Lower lobe of right lung (tissue), 2 donors: ENCODE measurements around the gene GRK4. TPM values are rescaled to one million over a fixed set of nuclear protein-coding genes. Genes with fewer than 3 reads are reported as not detected.

ENCODE experiments used
- ATAC-seq, 2 donors: fragments of 200-7000 bp; cut with Tn5 transposase; one replicate each; pipeline ENCODE4 v1.9.1; 2020 to 2022; ENCODE audit warnings: mild to moderate bottlenecking in 2 of 2, moderate library complexity in 2 of 2
- DNase-seq: peaks from one replicate; pipeline ENCODE4 v3.0.0-alpha.2; 2020
- H3K27ac ChIP-seq: fragments of 200-600 bp; one replicate; pipeline ENCODE4 v1.8.0; 2022
- H3K27me3 ChIP-seq: fragments of 200-600 bp; one replicate; pipeline ENCODE4 v1.8.0; 2022; ENCODE audit warnings: low read depth
- H3K36me3 ChIP-seq: fragments of 200-600 bp; one replicate; pipeline ENCODE4 v1.8.0; 2022; ENCODE audit warnings: mild to moderate bottlenecking
- H3K4me1 ChIP-seq: fragments of 200-600 bp; one replicate; pipeline ENCODE4 v1.8.0; 2022
- H3K4me3 ChIP-seq: fragments of 200-600 bp; one replicate; pipeline ENCODE4 v1.8.0; 2022; ENCODE audit warnings: mild to moderate bottlenecking
- H3K9me3 ChIP-seq: fragments of 200-600 bp; one replicate; pipeline ENCODE4 v1.8.0; 2022
- CTCF ChIP-seq: fragments of 200-600 bp; IDR thresholded peaks from one replicate; pipeline ENCODE4 v1.8.0; 2022; ENCODE audit warnings: antibody characterized with exemption, mild to moderate bottlenecking
- intact Hi-C: fragments of 100-400 bp; cut with DNase I; formaldehyde crosslinking; loops from one replicate; pipeline ENCODE4 v1.11.0; 2022
- total RNA-seq: library from RNA; stranded (reverse); fragmentation: NEBNext Ultra II Directional; extraction: Animal tissue kit (Norgen Biotek cat#: 25700); gene quantifications from one replicate; pipeline ENCODE4 v1.2.1, GENCODE V29; 2021
- donor health status: DM: no; HTN: yes; CAD: no; lungs with severe emphysema.

GRK4 gene
- total RNA-seq, 1 donor from 2014 or later: 7.1 TPM

GRCh38 chr4:2932951-2933565 lies 30.3 kb upstream of the GRK4 start:
- H3K27ac ChIP-seq: peak overlapping the region; percentile 97

GRCh38 chr4:2933566-2934076 lies 29.8 kb upstream of the GRK4 start:
- Histone ChIP-seq H3K36me3 (peaks cover 50% of the 10 kb centered on the region), H3K27me3 (no peaks in the 10 kb centered on the region), H3K4me3 (peak overlapping the region; percentile 97), H3K27ac (peak overlapping the region; percentile 97), H3K9me3 (no peaks in the 10 kb centered on the region), H3K4me1 (peaks cover 74% of the 10 kb centered on the region)
- TF ChIP-seq CTCF: no peak
- ATAC-seq: no peak
- intact Hi-C loops: no loop called here
- no peak for DNase-seq

More at GRCh38 chr4:2932951-2933565, 30.3 kb upstream of the GRK4 start:
- no peaks in the 10 kb centered on the region for H3K27me3 ChIP-seq
- intact Hi-C loops: no loop called here
- peaks cover 50% of the 10 kb centered on the region for H3K36me3 ChIP-seq
- no peaks in the 10 kb centered on the region for H3K9me3 ChIP-seq
- no peak for ATAC-seq
- peaks cover 74% of the 10 kb centered on the region for H3K4me1 ChIP-seq
- TF ChIP-seq CTCF: no peak
- H3K4me3 ChIP-seq: peak overlapping the region; percentile 97
- DNase-seq: peak; percentile 51

- H3K27ac ChIP-seq: peak overlapping the region; percentile 97
- ATAC-seq: peak; percentile 22 to 29
- DNase-seq: peak; percentile 85
- no peak for TF ChIP-seq CTCF
- no peaks in the 10 kb centered on the region for H3K27me3 ChIP-seq
- H3K4me1 ChIP-seq: peaks cover 72% of the 10 kb centered on the region
- intact Hi-C loops: no loop called here
- peak overlapping the region; percentile 97 for H3K4me3 ChIP-seq
- H3K36me3 ChIP-seq: peaks cover 50% of the 10 kb centered on the region
- H3K9me3 ChIP-seq: no peaks in the 10 kb centered on the region
These were observed 29.1 kb upstream of the GRK4 start for GRCh38 chr4:2934077-2934812.

GRCh38 chr4:2934813-2935761 lies 28.3 kb upstream of the GRK4 start:
- Histone ChIP-seq H3K4me1 (peaks cover 64% of the 10 kb centered on the region), H3K36me3 (peaks cover 50% of the 10 kb centered on the region), H3K27me3 (no peaks in the 10 kb centered on the region), H3K4me3 (peak overlapping the region; percentile 97), H3K9me3 (no peaks in the 10 kb centered on the region), H3K27ac (peak overlapping the region; percentile 97)
- ATAC-seq (peak; percentile 81), DNase-seq (peak; percentile 96)
- intact Hi-C loops: no loop called here
- no peak for TF ChIP-seq CTCF
